Caco-2 (cell line): Measurements from ENCODE around the gene IL16. TPM values are rescaled to one million over a fixed set of nuclear protein-coding genes. Genes with fewer than 3 reads are reported as not detected.

Source experiments
- BruUV-seq: library from RNA; stranded (reverse); fragments of 400-500 nt; replicated peaks from 2 replicates; lab custom pipeline; 2021; lab: Mats Ljungman, UMichigan
- CTCF ChIA-PET: fragments of 300-600 bp; sonication (Branson Sonifier 250); formaldehyde crosslinking; loops from one replicate; lab custom pipeline; 2022; ENCODE audit warnings: antibody characterized with exemption; lab: Charles Lee
- POLR2A ChIA-PET: fragments of 300-600 bp; sonication (Branson Sonifier 250); formaldehyde crosslinking; loops from one replicate; lab custom pipeline; 2022; ENCODE audit warnings: antibody characterized with exemption; lab: Charles Lee
- DNase-seq, 2 experiments: peaks; one replicate each; pipeline versions ENCODE4 v3.0.0 to v3.0.0-alpha.2; 2020 to 2022
- H3K27me3 ChIP-seq: replicated peaks from 2 replicates; pipeline ENCODE4 v1.6.0; 2011; ENCODE audit warnings: low read length; ENCODE audit not compliant: control insufficient read depth, insufficient read depth
- H3K36me3 ChIP-seq: 2 replicates; pipeline ENCODE4 v1.5.1; 2011; ENCODE audit warnings: low read length; ENCODE audit not compliant: control insufficient read depth, insufficient read depth
- H3K4me1 ChIP-seq: fragments of 250-450 bp; sonication (Bioruptor Pico); 2 replicates; pipeline ENCODE4 v1.5.1; 2020; ENCODE audit warnings: mild to moderate bottlenecking
- H3K4me3 ChIP-seq: 2 replicates; pipeline ENCODE4 v1.5.1; 2011; ENCODE audit warnings: low read depth, mild to moderate bottlenecking, control low read depth, low read length
- H3K9me3 ChIP-seq: fragments of 250-450 bp; sonication (Bioruptor Pico); 2 replicates; pipeline ENCODE4 v1.5.1; 2020; ENCODE audit warnings: mild to moderate bottlenecking, moderate library complexity
- H3K27ac Mint-ChIP-seq: one replicate; pipeline ENCODE4 v1.8.0; 2022; ENCODE audit warnings: mixed read lengths; ENCODE audit not compliant: unreplicated experiment
- H3K27me3 Mint-ChIP-seq: one replicate; pipeline ENCODE4 v1.8.0; 2022; ENCODE audit warnings: mixed read lengths; ENCODE audit not compliant: insufficient read depth, unreplicated experiment
- H3K36me3 Mint-ChIP-seq: one replicate; pipeline ENCODE4 v1.8.0; 2022; ENCODE audit warnings: mild to moderate bottlenecking, mixed read lengths; ENCODE audit not compliant: insufficient read depth, unreplicated experiment
- H3K4me1 Mint-ChIP-seq: one replicate; pipeline ENCODE4 v1.8.0; 2022; ENCODE audit warnings: low read depth, mixed read lengths; ENCODE audit not compliant: unreplicated experiment
- H3K4me3 Mint-ChIP-seq: one replicate; pipeline ENCODE4 v1.8.0; 2022; ENCODE audit warnings: mild to moderate bottlenecking, moderate library complexity, mixed read lengths; ENCODE audit not compliant: unreplicated experiment
- H3K9me3 Mint-ChIP-seq: one replicate; pipeline ENCODE4 v1.8.0; 2022; ENCODE audit warnings: mixed read lengths; ENCODE audit not compliant: unreplicated experiment
- intact Hi-C: fragments of 100-400 bp; cut with micrococcal nuclease; formaldehyde crosslinking; loops from one replicate; pipeline ENCODE4 v1.10.0; 2022; ENCODE audit not compliant: unreplicated experiment
- total RNA-seq: library from RNA; stranded (reverse); gene quantifications from 2 replicates; pipeline ENCODE4 v1.2.3, GENCODE V29; 2022
- TF ChIP-seq, protein P1 (sequence below), 2 experiments: fragments of 200-600 bp in 1 of 2; IDR thresholded peaks; 1 replicate in 1 of 2; 2 replicates in 1 of 2; pipeline versions ENCODE4 v1.5.1 to v1.8.0; 2011 to 2022; ENCODE audit warnings: antibody characterized with exemption in 1 of 2, control low read depth in 1 of 2, inconsistent platforms in 1 of 2, low read depth in 1 of 2, low read length in 1 of 2, mild to moderate bottlenecking in 1 of 2, moderate library complexity in 1 of 2; ENCODE audit not compliant: insufficient read depth in 1 of 2, severe bottlenecking in 1 of 2, unreplicated experiment in 1 of 2

Gene IL16
- total RNA-seq, 1 experiment from 2014 or later, result not detected

DNA sequence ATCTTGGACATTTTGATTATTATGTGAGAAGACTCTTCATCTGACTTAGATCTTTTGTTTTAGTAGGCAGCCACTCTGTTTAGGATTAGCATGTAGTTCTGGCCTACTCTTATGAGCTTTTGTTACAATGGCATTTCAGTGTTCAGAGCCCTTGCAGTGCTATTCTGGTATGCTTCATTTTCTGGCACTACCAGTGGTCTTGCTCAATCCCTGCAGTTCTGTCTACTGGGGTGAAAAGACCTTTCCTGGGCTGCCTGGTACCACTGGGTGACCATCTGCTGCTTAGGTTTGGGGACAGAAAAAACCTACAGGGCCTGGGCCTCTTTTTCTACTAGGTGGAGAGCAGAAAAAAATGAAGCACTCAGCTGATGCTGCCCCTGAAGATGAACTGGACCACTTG, 42.5 kb downstream of the IL16 start:
- Histone ChIP-seq H3K4me1 (no peaks in the 10 kb centered on the region), H3K36me3 (no peaks in the 10 kb centered on the region), H3K9me3 (no peaks in the 10 kb centered on the region), H3K27me3 (no peaks in the 10 kb centered on the region), H3K4me3 (no peak overlapping the region)
- Mint-ChIP-seq H3K4me1 (no peaks in the 10 kb centered on the region), H3K36me3 (no peaks in the 10 kb centered on the region), H3K4me3 (no peak overlapping the region), H3K9me3 (peaks cover under 1% of the 10 kb centered on the region), H3K27me3 (no peaks in the 10 kb centered on the region), H3K27ac (no peak overlapping the region)
- no TSS peak for BruUV-seq
- no peak for DNase-seq
- ChIA-PET POLR2A (no interaction called here), CTCF (no interaction called here)
- TF ChIP-seq, protein P1, sequence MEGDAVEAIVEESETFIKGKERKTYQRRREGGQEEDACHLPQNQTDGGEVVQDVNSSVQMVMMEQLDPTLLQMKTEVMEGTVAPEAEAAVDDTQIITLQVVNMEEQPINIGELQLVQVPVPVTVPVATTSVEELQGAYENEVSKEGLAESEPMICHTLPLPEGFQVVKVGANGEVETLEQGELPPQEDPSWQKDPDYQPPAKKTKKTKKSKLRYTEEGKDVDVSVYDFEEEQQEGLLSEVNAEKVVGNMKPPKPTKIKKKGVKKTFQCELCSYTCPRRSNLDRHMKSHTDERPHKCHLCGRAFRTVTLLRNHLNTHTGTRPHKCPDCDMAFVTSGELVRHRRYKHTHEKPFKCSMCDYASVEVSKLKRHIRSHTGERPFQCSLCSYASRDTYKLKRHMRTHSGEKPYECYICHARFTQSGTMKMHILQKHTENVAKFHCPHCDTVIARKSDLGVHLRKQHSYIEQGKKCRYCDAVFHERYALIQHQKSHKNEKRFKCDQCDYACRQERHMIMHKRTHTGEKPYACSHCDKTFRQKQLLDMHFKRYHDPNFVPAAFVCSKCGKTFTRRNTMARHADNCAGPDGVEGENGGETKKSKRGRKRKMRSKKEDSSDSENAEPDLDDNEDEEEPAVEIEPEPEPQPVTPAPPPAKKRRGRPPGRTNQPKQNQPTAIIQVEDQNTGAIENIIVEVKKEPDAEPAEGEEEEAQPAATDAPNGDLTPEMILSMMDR (IDR thresholded peaks at IDR 0.05; ENCODE audit: insufficient read depth in 1 of 2, low read depth in 1 of 2, low read length in 1 of 2, severe bottlenecking in 1 of 2, unreplicated experiment in 1 of 2), result no peak
- intact Hi-C loops, result no loop called here

DNA sequence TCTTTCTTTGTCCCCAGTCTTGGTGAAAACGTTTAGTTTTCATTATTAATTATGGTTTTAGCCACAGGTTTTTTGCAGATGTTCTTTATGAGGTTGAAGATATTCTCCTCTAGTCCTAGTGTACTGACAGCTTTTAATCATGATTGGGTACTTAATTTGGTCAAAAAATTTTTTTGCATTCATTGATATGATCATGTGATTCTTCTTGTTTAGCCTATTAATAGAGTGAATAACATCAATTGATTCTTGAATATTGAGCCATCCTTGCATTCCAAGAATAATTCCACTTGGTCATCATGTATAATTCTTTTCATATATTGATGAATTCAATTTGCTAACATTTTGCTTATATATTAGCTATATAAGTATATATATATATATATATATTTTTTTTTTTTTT, 46.1 kb downstream of the IL16 start:
- Mint-ChIP-seq H3K27me3 (no peaks in the 10 kb centered on the region), H3K9me3 (peaks cover 12% of the 10 kb centered on the region), H3K27ac (no peak overlapping the region), H3K4me1 (no peaks in the 10 kb centered on the region), H3K36me3 (no peaks in the 10 kb centered on the region), H3K4me3 (no peak overlapping the region)
- Histone ChIP-seq H3K4me1 (no peaks in the 10 kb centered on the region), H3K4me3 (no peak overlapping the region), H3K36me3 (no peaks in the 10 kb centered on the region), H3K27me3 (no peaks in the 10 kb centered on the region), H3K9me3 (no peaks in the 10 kb centered on the region)
- BruUV-seq, result no TSS peak
- TF ChIP-seq, protein P1 (IDR thresholded peaks at IDR 0.05; ENCODE audit: insufficient read depth in 1 of 2, low read depth in 1 of 2, low read length in 1 of 2, severe bottlenecking in 1 of 2, unreplicated experiment in 1 of 2), result no peak
- intact Hi-C loops, result no loop called here
- no peak for DNase-seq
- CTCF ChIA-PET, result no interaction called here
- POLR2A ChIA-PET, result no interaction called here

DNA sequence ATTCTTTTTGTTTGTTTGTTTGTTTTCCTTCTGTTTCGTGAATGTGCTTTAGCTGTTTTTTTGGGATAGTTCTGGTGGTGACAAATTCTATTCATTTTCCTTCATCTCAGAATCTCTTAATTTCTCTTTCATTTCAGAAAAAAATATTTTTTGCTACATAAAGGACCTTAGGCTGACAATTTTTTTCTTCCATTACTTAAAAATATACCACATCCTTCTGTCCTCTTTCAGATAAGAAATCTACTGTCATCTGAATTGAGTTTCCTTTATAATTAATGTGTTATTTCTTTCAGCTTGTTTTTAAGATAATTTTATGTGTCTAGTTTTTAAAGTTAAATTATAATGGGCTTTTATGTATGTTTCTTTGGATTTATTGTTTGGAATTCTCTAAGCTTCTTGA, 47.6 kb downstream of the IL16 start:
- Histone ChIP-seq H3K4me1 (no peaks in the 10 kb centered on the region), H3K9me3 (no peaks in the 10 kb centered on the region), H3K27me3 (no peaks in the 10 kb centered on the region), H3K36me3 (no peaks in the 10 kb centered on the region), H3K4me3 (no peak overlapping the region)
- H3K9me3 Mint-ChIP-seq, result peaks cover 12% of the 10 kb centered on the region
- POLR2A ChIA-PET, result no interaction called here
- H3K36me3 Mint-ChIP-seq, result no peaks in the 10 kb centered on the region
- TF ChIP-seq, protein P1 (IDR thresholded peaks at IDR 0.05; ENCODE audit: insufficient read depth in 1 of 2, low read depth in 1 of 2, low read length in 1 of 2, severe bottlenecking in 1 of 2, unreplicated experiment in 1 of 2), result no peak
- H3K27me3 Mint-ChIP-seq, result no peaks in the 10 kb centered on the region
- no TSS peak for BruUV-seq
- no peak for DNase-seq
- CTCF ChIA-PET, result no interaction called here
- H3K27ac Mint-ChIP-seq, result no peak overlapping the region
- intact Hi-C loops, result no loop called here
- H3K4me1 Mint-ChIP-seq, result no peaks in the 10 kb centered on the region
- H3K4me3 Mint-ChIP-seq, result no peak overlapping the region
